HEK293 (cell line): ENCODE measurements around the gene SLMAP.

Source experiments
- CTCF ChIA-PET: fragments of 350-600 bp; formaldehyde crosslinking; extraction: SDS; loops from one replicate; lab custom pipeline; 2021; ENCODE audit warnings: antibody characterized with exemption; lab: Yijun Ruan, JAX
- POLR2A ChIA-PET: fragments of 300-600 bp; formaldehyde crosslinking; extraction: SDS; loops from one replicate; lab custom pipeline; 2020; ENCODE audit warnings: antibody characterized with exemption, inconsistent platforms; lab: Yijun Ruan, JAX
- H3K27ac ChIP-seq: fragments of 200-500 bp; sonication (Bioruptor generic); 2 replicates; pipeline ENCODE4 v1.5.1; 2014; ENCODE audit warnings: low read depth, low read length, control low read depth, inconsistent platforms; ENCODE audit errors: extremely low read depth
- H3K36me3 ChIP-seq, 2 experiments: fragments of 200-500 bp in 1 of 2; sonication (Bioruptor generic) in 1 of 2; 1 replicate in 1 of 2; 2 replicates in 1 of 2; pipeline ENCODE4 v1.5.1; 2014 to 2017; ENCODE audit warnings: inconsistent platforms in 2 of 2, low read length in 2 of 2; ENCODE audit not compliant: control insufficient read depth in 2 of 2, insufficient read depth in 1 of 2
- H3K4me1 ChIP-seq: fragments of 200-500 bp; sonication (Bioruptor generic); 2 replicates; pipeline ENCODE4 v1.5.1; 2014; ENCODE audit warnings: mild to moderate bottlenecking, low read length, inconsistent platforms; ENCODE audit not compliant: control insufficient read depth, insufficient read depth
- H3K4me3 ChIP-seq: 2 replicates; pipeline ENCODE4 v1.5.1; 2011; ENCODE audit warnings: low read depth, mild to moderate bottlenecking, control low read depth, low read length, moderate library complexity
- H3K9me3 ChIP-seq: fragments of 200-500 bp; sonication (Bioruptor generic); 2 replicates; pipeline ENCODE4 v1.5.1; 2014; ENCODE audit warnings: low read depth, low read length, inconsistent platforms; ENCODE audit not compliant: control insufficient read depth, insufficient read depth
- HOXC10 ChIP-seq: sonication (generic); formaldehyde crosslinking; IDR thresholded peaks from 2 replicates; pipeline ENCODE4 v1.8.1; 2023; ENCODE audit warnings: mild to moderate bottlenecking, missing genetic modification reagents
- MYNN ChIP-seq: fragments of 450-650 bp; formaldehyde crosslinking; IDR thresholded peaks from 2 replicates; pipeline ENCODE4 v1.5.1; 2016; ENCODE audit warnings: missing biosample characterization, missing genetic modification characterization, borderline replicate concordance
- OSR2 ChIP-seq: fragments of 450-650 bp; formaldehyde crosslinking; IDR thresholded peaks from 2 replicates; pipeline ENCODE4 v1.5.1; 2016; ENCODE audit warnings: missing biosample characterization, missing genetic modification characterization
- PRDM1 ChIP-seq: fragments of 450-650 bp; formaldehyde crosslinking; IDR thresholded peaks from 2 replicates; pipeline ENCODE4; 2016; ENCODE audit warnings: missing biosample characterization, missing genetic modification characterization
- PRDM10 ChIP-seq: fragments of 450-650 bp; formaldehyde crosslinking; IDR thresholded peaks from 2 replicates; pipeline ENCODE4 v1.5.1; 2016; ENCODE audit warnings: missing biosample characterization, missing genetic modification characterization
- PRDM6 ChIP-seq: fragments of 450-650 bp; formaldehyde crosslinking; IDR thresholded peaks from 2 replicates; pipeline ENCODE4 v1.5.1; 2017; ENCODE audit warnings: missing biosample characterization, missing genetic modification characterization
- SETDB1 ChIP-seq: IDR thresholded peaks from one replicate; pipeline ENCODE4 v1.6.1; 2017; ENCODE audit warnings: mild to moderate bottlenecking, low read length, moderate library complexity, mixed read lengths; ENCODE audit not compliant: insufficient read length
- SP2 ChIP-seq: fragments of 450-650 bp; formaldehyde crosslinking; IDR thresholded peaks from 2 replicates; pipeline ENCODE4 v1.5.1; 2016; ENCODE audit warnings: missing biosample characterization, missing genetic modification characterization
- TSHZ1 ChIP-seq: fragments of 450-650 bp; formaldehyde crosslinking; IDR thresholded peaks from 2 replicates; pipeline ENCODE4 v1.5.1; 2016; ENCODE audit warnings: missing biosample characterization, missing genetic modification characterization, borderline replicate concordance
- ZFP69B ChIP-seq: fragments of 450-650 bp; formaldehyde crosslinking; IDR thresholded peaks from 2 replicates; pipeline ENCODE4 v1.5.1; 2016; ENCODE audit warnings: missing biosample characterization, missing genetic modification characterization
- ZNF112 ChIP-seq: fragments of 450-650 bp; formaldehyde crosslinking; IDR thresholded peaks from 2 replicates; pipeline ENCODE4 v1.5.0; 2017; ENCODE audit warnings: missing biosample characterization, missing genetic modification characterization
- ZNF19 ChIP-seq: fragments of 450-650 bp; formaldehyde crosslinking; IDR thresholded peaks from 2 replicates; pipeline ENCODE4; 2016; ENCODE audit warnings: missing biosample characterization, missing genetic modification characterization, low read depth
- ZNF324 ChIP-seq: fragments of 450-650 bp; formaldehyde crosslinking; IDR thresholded peaks from 2 replicates; pipeline ENCODE4 v1.5.1; 2016; ENCODE audit warnings: missing biosample characterization, missing genetic modification characterization
- ZNF362 ChIP-seq: fragments of 450-650 bp; formaldehyde crosslinking; IDR thresholded peaks from 2 replicates; pipeline ENCODE4 v1.5.1; 2016; ENCODE audit warnings: missing biosample characterization, missing genetic modification characterization
- ZNF426 ChIP-seq: fragments of 450-650 bp; formaldehyde crosslinking; IDR thresholded peaks from 2 replicates; pipeline ENCODE4 v1.5.1; 2017; ENCODE audit warnings: missing biosample characterization, missing genetic modification characterization, mild to moderate bottlenecking, inconsistent platforms, moderate library complexity
- ZNF48 ChIP-seq: fragments of 450-650 bp; formaldehyde crosslinking; IDR thresholded peaks from 2 replicates; pipeline ENCODE4 v1.5.1; 2016; ENCODE audit warnings: missing biosample characterization, missing genetic modification characterization
- ZNF510 ChIP-seq: fragments of 450-650 bp; formaldehyde crosslinking; IDR thresholded peaks from 2 replicates; pipeline ENCODE4 v1.5.1; 2018; ENCODE audit warnings: mild to moderate bottlenecking, missing genetic modification characterization, missing biosample characterization; ENCODE audit not compliant: insufficient replicate concordance
- ZNF544 ChIP-seq: fragments of 450-650 bp; formaldehyde crosslinking; IDR thresholded peaks from 2 replicates; pipeline ENCODE4 v1.5.0; 2017; ENCODE audit warnings: missing biosample characterization, missing genetic modification characterization
- ZNF677 ChIP-seq: fragments of 450-650 bp; IDR thresholded peaks from 2 replicates; pipeline ENCODE4 v1.5.0; 2018; ENCODE audit warnings: missing biosample characterization, mild to moderate bottlenecking, missing genetic modification characterization, moderate library complexity
- ZNF701 ChIP-seq: fragments of 450-650 bp; formaldehyde crosslinking; IDR thresholded peaks from 2 replicates; pipeline ENCODE4 v1.5.1; 2016; ENCODE audit warnings: missing biosample characterization, missing genetic modification characterization
- ZNF792 ChIP-seq: fragments of 450-650 bp; formaldehyde crosslinking; IDR thresholded peaks from 2 replicates; pipeline ENCODE4 v1.5.1; 2016; ENCODE audit warnings: missing biosample characterization, missing genetic modification characterization

The SLMAP gene

GRCh38 chr3:57792198-57792597 lies 36.1 kb downstream of the SLMAP start:
- Histone ChIP-seq H3K9me3 (no peaks in the 10 kb centered on the region), H3K4me1 (no peaks in the 10 kb centered on the region; the same call in 1 of the 2 replicates), H3K4me3 (no peak overlapping the region), H3K27ac (no peak overlapping the region), H3K36me3 (no peaks in the 10 kb centered on the region; a peak in 1 of 3 replicates)
- TF ChIP-seq HOXC10 (CRISPR knock-in tag) (no peak), SP2 (tag by site-specific recombination) (no peak), ZNF792 (no peak), ZNF48 (no peak), ZNF701 (tag by site-specific recombination) (no peak), OSR2 (no peak), ZNF112 (tag by site-specific recombination) (no peak), ZNF19 (no peak), TSHZ1 (tag by site-specific recombination) (no peak), ZNF324 (tag by site-specific recombination) (no peak), ZFP69B (tag by site-specific recombination) (no peak), ZNF544 (tag by site-specific recombination) (no peak), SETDB1 (no peak), MYNN (no peak)
- ChIA-PET CTCF (no interaction called here), POLR2A (no interaction called here)

- Histone ChIP-seq H3K27ac (no peak overlapping the region), H3K9me3 (no peaks in the 10 kb centered on the region), H3K4me3 (no peak overlapping the region), H3K36me3 (no peaks in the 10 kb centered on the region; a peak in 1 of 3 replicates), H3K4me1 (no peaks in the 10 kb centered on the region)
- POLR2A ChIA-PET = no interaction called here
- CTCF ChIA-PET = no interaction called here
- TF ChIP-seq PRDM1 (0 out of 2 replicates have a peak, but pooled peaks have one; percentile 7), PRDM6 (tag by site-specific recombination) (peak; percentile 57), ZNF677 (tag by site-specific recombination) (peak; percentile 87), ZNF362 (tag by site-specific recombination) (peak; percentile 88), PRDM10 (tag by site-specific recombination) (peak; percentile 36; the same call in 1 of the 2 replicates), ZNF426 (tag by site-specific recombination) (no peak), ZNF510 (no peak)
Observed at GRCh38 chr3:57793737-57794187, 37.7 kb downstream of the SLMAP start.
